B cell (primary cell): ENCODE data around the gene RPL32. TPM values are rescaled to one million over a fixed set of nuclear protein-coding genes. Genes with fewer than 3 reads are reported as not detected.

ENCODE experiments used
- ATAC-seq: fragments of 200-7000 bp; cut with Tn5 transposase; one replicate; pipeline ENCODE4 v1.10.0; 2021; ENCODE audit warnings: low read depth, mild to moderate bottlenecking, moderate number of reproducible peaks, moderate library complexity
- CTCF ChIA-PET: fragments of 350-600 bp; sonication (Branson Sonifier 250); formaldehyde crosslinking; loops from one replicate; lab custom pipeline; 2021; ENCODE audit warnings: antibody characterized with exemption, inconsistent platforms; lab: Charles Lee
- POLR2A ChIA-PET: fragments of 350-600 bp; sonication (Branson Sonifier 250); formaldehyde crosslinking; loops from one replicate; lab custom pipeline; 2021; ENCODE audit warnings: antibody characterized with exemption; lab: Charles Lee
- DNase-seq: peaks from one replicate; pipeline ENCODE4 v3.0.0; 2013
- H2AFZ ChIP-seq: 2 replicates; pipeline ENCODE4 v1.6.1; 2012; ENCODE audit warnings: mild to moderate bottlenecking, low read depth, low read length; ENCODE audit not compliant: insufficient read depth, poor library complexity, severe bottlenecking
- H3K27ac ChIP-seq, 2 donors: 1 replicate in 1 of 2; 2 replicates in 1 of 2; pipeline ENCODE4 v1.5.1; 2012 to 2013; ENCODE audit warnings: low read length in 2 of 2, mild to moderate bottlenecking in 2 of 2, moderate library complexity in 1 of 2
- H3K27me3 ChIP-seq, 4 experiments: fragments of 200-600 bp in 1 of 4; sonication (generic) in 1 of 4; replicated peaks in 1 of 4; 1 replicate in 2 of 4; 2 replicates in 2 of 4; pipeline versions ENCODE4 v1.6.1 to v1.7.0; 2013 to 2016; ENCODE audit warnings: low read length in 3 of 4, mild to moderate bottlenecking in 2 of 4, mixed read lengths in 1 of 4, moderate library complexity in 1 of 4; ENCODE audit not compliant: insufficient read depth in 4 of 4, control insufficient read depth in 3 of 4; ENCODE audit errors: control extremely low read depth in 1 of 4
- H3K36me3 ChIP-seq, 2 experiments: replicated peaks in 1 of 2; 1 replicate in 1 of 2; 2 replicates in 1 of 2; pipeline versions ENCODE4 v1.6.1 to v1.7.1; 2013; ENCODE audit warnings: low read length in 1 of 2; ENCODE audit not compliant: insufficient read depth in 2 of 2, control insufficient read depth in 1 of 2; ENCODE audit errors: control extremely low read depth in 1 of 2, extremely low read depth in 1 of 2
- H3K4me1 ChIP-seq, 2 donors: fragments of 200-600 bp in 1 of 2; sonication (generic) in 1 of 2; 1 replicate in 1 of 2; 2 replicates in 1 of 2; pipeline versions ENCODE4 v1.5.1 to v1.6.1; 2013 to 2017; ENCODE audit warnings: low read length in 2 of 2; ENCODE audit not compliant: control insufficient read depth in 2 of 2, insufficient read depth in 2 of 2
- H3K4me2 ChIP-seq: replicated peaks from 2 replicates; pipeline ENCODE3; 2012; ENCODE audit warnings: mild to moderate bottlenecking, low read depth, low read length; ENCODE audit not compliant: poor library complexity, severe bottlenecking
- H3K4me3 ChIP-seq, 5 experiments: fragments of 200-600 bp in 1 of 5; sonication (generic) in 1 of 5; 1 replicate in 3 of 5; 2 replicates in 2 of 5; pipeline versions ENCODE4 v1.5.1 to v1.7.0; 2011 to 2016; ENCODE audit warnings: low read length in 4 of 5, mild to moderate bottlenecking in 4 of 5, low read depth in 2 of 5, control low read depth in 1 of 5, moderate library complexity in 1 of 5; ENCODE audit not compliant: insufficient read depth in 1 of 5; ENCODE audit errors: control extremely low read depth in 1 of 5, extremely low read depth in 1 of 5
- H3K79me2 ChIP-seq: fragments of 200-600 bp; sonication (generic); one replicate; pipeline ENCODE4 v1.6.0; 2016; ENCODE audit warnings: low read length; ENCODE audit not compliant: control insufficient read depth, insufficient read depth
- H3K9ac ChIP-seq: fragments of 200-600 bp; sonication (generic); 2 replicates; pipeline ENCODE4 v1.6.1; 2017; ENCODE audit warnings: mild to moderate bottlenecking, low read length, moderate library complexity
- H3K9me3 ChIP-seq, 3 donors: one replicate each; pipeline versions ENCODE4 v1.6.1 to v1.7.1; 2013; ENCODE audit warnings: low read length in 2 of 3; ENCODE audit not compliant: control insufficient read depth in 2 of 3, insufficient read depth in 1 of 3; ENCODE audit errors: control extremely low read depth in 1 of 3
- H4K20me1 ChIP-seq: 2 replicates; pipeline ENCODE4 v1.6.0; 2012; ENCODE audit warnings: mild to moderate bottlenecking, low read length; ENCODE audit not compliant: insufficient read depth, control insufficient read depth, poor library complexity, severe bottlenecking
- H3K27ac Mint-ChIP-seq: one replicate; pipeline ENCODE4 v1.8.0; 2021; ENCODE audit warnings: mixed read lengths
- H3K27me3 Mint-ChIP-seq: one replicate; pipeline ENCODE4 v1.8.0; 2021; ENCODE audit warnings: mixed read lengths
- H3K4me1 Mint-ChIP-seq: one replicate; pipeline ENCODE4 v1.8.0; 2021; ENCODE audit warnings: mixed read lengths
- H3K4me3 Mint-ChIP-seq: one replicate; pipeline ENCODE4 v1.8.0; 2021; ENCODE audit warnings: mixed read lengths
- H3K9me3 Mint-ChIP-seq: one replicate; pipeline ENCODE4 v1.8.0; 2022; ENCODE audit warnings: mixed read lengths; ENCODE audit not compliant: insufficient read depth
- CTCF ChIP-seq: fragments of 200-600 bp; IDR thresholded peaks from one replicate; pipeline ENCODE4 v1.8.0; 2022; ENCODE audit warnings: antibody characterized with exemption, mild to moderate bottlenecking
- EZH2 ChIP-seq: IDR thresholded peaks from 2 replicates; pipeline ENCODE4 v1.6.1; 2012; ENCODE audit warnings: borderline replicate concordance, low read depth, mild to moderate bottlenecking, moderate library complexity, low read length; ENCODE audit not compliant: insufficient read depth, poor library complexity, severe bottlenecking
- WGBS: methylation state at CpG from one replicate; pipeline ENCODE4 v1.1.5; 2013; ENCODE audit warnings: missing lambda C conversion rate; ENCODE audit not compliant: insufficient coverage; 5-methylcytosine and 5-hydroxymethylcytosine counted together
- intact Hi-C: fragments of 100-400 bp; cut with micrococcal nuclease; formaldehyde crosslinking; loops from one replicate; pipeline ENCODE4 v1.10.0; 2022
- polyA plus RNA-seq: library from polyadenylated mRNA; depleted of rRNA; stranded (reverse); fragments of >200 nt; gene quantifications from 2 replicates; pipeline ENCODE4 v1.2.3, GENCODE V29; 2012
- total RNA-seq, 2 donors: library from RNA; stranded (reverse); fragments of 120-200 nt in 1 of 2; gene quantifications; 1 replicate in 1 of 2; 2 replicates in 1 of 2; pipeline versions ENCODE4 v1.2.3 to v1.2.4, GENCODE V29; 2013 to 2022

The RPL32 gene
- total and polyA plus RNA-seq, 2 donors (not counting 1 experiment from before 2014, with no cell fraction given), result 2,160 to 2,756 TPM

GRCh38 chr3:12852201-12852600, 10.8 kb upstream of the RPL32 start:
- ATAC-seq (no peak), DNase-seq (no peak)
- no peak overlapping the region for H3K27ac ChIP-seq
- H3K9me3 ChIP-seq, result peaks cover 0 to 4% (median 0%) of the 10 kb centered on the region in 3 donors
- no peaks in the 10 kb centered on the region for H3K79me2 ChIP-seq
- peaks cover 27% of the 10 kb centered on the region for H3K27me3 Mint-ChIP-seq
- TF ChIP-seq CTCF, result no peak
- TF ChIP-seq EZH2, result no peak
- peaks cover 0 to 28% (median 3%) of the 10 kb centered on the region in 4 experiments for H3K27me3 ChIP-seq
- H3K4me1 Mint-ChIP-seq, result no peaks in the 10 kb centered on the region
- ChIA-PET CTCF (interaction anchor here (1.0 to 1.3 kb wide), 3 partner anchors 10 to 17 kb away, joined by 3 to 5 read pairs (median 3); partner anchors contain the start of gene RPL32), POLR2A (no interaction called here)
- intact Hi-C loops, result no loop called here
- no peaks in the 10 kb centered on the region for H3K4me1 ChIP-seq
- no peak overlapping the region for H3K9ac ChIP-seq
- H3K4me2 ChIP-seq, result no peak overlapping the region
- no peaks in the 10 kb centered on the region for H3K9me3 Mint-ChIP-seq
- H3K27ac Mint-ChIP-seq, result no peak overlapping the region
- no peaks in the 10 kb centered on the region for H3K36me3 ChIP-seq
- no peak overlapping the region for H2AFZ ChIP-seq
- no peak overlapping the region for H3K4me3 ChIP-seq
- H3K4me3 Mint-ChIP-seq, result no peak overlapping the region
- 73% methylated on average over 2 of the region's 3 CpGs for WGBS
- H4K20me1 ChIP-seq, result no peaks in the 10 kb centered on the region

GRCh38 chr3:12845811-12846210, 4.4 kb upstream of the RPL32 start:
- ATAC-seq (no peak), DNase-seq (no peak)
- Histone ChIP-seq H3K4me1 (peaks cover 0 to 6% of the 10 kb centered on the region in 2 donors), H3K79me2 (no peaks in the 10 kb centered on the region), H4K20me1 (peaks cover 4% of the 10 kb centered on the region), H3K27ac (no peak overlapping the region), H3K36me3 (no peaks in the 10 kb centered on the region), H3K27me3 (no peaks in the 10 kb centered on the region), H3K4me3 (no peak overlapping the region), H3K9me3 (no peaks in the 10 kb centered on the region), H3K9ac (no peak overlapping the region), H3K4me2 (no peak overlapping the region), H2AFZ (no peak overlapping the region)
- intact Hi-C loops, result no loop called here
- CTCF ChIA-PET, result no interaction called here
- TF ChIP-seq CTCF (no peak), EZH2 (no peak)
- POLR2A ChIA-PET, result no interaction called here
- Mint-ChIP-seq H3K27ac (no peak overlapping the region), H3K27me3 (no peaks in the 10 kb centered on the region), H3K9me3 (no peaks in the 10 kb centered on the region), H3K4me1 (peaks cover 8% of the 10 kb centered on the region), H3K4me3 (no peak overlapping the region)
- 100% methylated on average over 1 of the region's 1 CpG for WGBS
